GM21717 (cell line): ENCODE results near the gene B4GALT1.

Source experiments
- ATAC-seq: cut with Tn5 transposase; IDR thresholded peaks from one replicate; pipeline ENCODE4 v1.9.1; 2021; ENCODE audit warnings: mild to moderate bottlenecking, moderate library complexity; ENCODE audit not compliant: unreplicated experiment

The B4GALT1 gene

DNA sequence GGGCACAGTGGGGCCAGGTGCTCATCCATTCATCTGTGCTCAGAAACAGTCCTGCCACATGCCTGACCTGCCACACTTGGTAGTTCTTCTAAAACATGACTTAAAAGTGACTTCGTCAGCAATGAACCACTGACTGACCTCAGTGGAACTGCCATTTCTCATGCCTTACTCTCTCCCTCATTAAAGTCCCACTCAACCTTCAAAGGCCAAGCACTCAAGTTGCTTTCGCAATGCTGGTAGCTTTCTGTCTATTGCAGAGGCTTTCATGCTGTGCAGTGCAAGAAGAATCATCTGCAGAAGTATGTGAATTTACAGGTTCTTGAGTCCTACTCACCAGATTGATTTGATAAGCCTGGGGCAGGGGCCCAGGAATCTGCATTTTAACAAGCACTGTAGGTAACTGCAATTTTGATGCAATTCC lies 23.9 kb downstream of the B4GALT1 start:
- ATAC-seq: no peak

DNA sequence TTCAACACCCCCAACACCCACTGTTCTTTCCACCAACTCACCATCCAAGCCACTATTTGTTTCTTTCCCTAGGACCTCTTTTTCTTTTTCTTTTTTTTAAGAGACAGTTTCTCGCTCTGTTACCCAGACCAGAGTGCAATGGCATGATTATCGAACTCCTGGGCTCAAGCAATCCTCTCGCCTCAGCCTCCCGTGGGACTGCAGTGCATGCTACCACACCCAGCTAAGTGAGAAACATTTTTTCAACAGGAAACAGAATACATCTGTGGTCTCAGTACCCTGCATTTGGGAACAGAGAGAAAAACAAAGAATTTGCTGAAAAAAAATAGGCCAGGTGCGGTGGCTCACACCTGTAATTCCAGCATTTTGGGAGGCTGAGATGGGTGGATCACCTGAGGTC lies 24.6 kb downstream of the B4GALT1 start:
- no peak for ATAC-seq

DNA sequence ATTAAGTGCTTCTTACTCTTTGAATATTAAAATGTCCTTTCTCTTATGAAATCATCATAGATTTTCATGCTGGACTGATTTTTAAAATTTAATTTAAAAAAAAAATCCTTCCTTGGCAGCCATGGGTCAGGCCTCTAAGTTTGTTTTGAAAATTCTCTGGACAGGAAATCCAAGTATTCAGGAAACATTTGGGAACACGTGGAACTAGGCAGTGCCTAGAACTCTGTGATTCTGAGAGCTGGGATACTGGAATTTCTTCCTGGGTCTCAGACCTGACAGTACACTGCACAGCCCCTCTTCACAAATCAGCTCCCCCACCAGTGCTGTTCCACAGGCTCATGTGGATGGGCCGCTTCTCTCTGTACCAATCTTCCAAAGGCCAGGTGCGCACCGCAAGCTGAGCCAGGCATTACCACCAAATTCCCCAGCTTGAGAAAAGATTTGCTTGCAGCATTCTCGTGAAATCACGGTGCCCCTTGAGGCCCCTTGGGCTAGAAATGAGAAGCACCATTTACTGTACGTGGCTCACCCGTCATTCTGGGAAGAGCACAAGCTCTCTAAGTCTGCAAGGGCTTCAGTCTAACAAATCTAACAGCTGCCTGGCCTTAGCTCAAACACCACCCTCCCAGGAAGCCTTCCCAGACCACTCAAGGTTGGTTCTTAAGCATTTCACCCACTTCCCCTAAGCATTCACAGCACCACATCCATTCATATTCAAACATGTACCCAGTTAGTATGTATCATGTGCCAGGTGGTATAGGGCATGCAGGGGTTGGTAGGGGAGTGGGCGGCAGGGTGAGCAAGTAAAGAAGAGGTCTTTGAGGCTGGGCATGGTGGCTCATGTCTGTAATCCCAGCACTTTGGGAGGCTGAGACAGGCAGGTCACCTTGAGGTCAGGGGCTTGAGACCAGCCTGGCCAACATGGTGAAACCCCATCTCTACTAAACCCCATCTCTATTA lies 26.5 kb downstream of the B4GALT1 start:
- ATAC-seq: peak; percentile 29

DNA sequence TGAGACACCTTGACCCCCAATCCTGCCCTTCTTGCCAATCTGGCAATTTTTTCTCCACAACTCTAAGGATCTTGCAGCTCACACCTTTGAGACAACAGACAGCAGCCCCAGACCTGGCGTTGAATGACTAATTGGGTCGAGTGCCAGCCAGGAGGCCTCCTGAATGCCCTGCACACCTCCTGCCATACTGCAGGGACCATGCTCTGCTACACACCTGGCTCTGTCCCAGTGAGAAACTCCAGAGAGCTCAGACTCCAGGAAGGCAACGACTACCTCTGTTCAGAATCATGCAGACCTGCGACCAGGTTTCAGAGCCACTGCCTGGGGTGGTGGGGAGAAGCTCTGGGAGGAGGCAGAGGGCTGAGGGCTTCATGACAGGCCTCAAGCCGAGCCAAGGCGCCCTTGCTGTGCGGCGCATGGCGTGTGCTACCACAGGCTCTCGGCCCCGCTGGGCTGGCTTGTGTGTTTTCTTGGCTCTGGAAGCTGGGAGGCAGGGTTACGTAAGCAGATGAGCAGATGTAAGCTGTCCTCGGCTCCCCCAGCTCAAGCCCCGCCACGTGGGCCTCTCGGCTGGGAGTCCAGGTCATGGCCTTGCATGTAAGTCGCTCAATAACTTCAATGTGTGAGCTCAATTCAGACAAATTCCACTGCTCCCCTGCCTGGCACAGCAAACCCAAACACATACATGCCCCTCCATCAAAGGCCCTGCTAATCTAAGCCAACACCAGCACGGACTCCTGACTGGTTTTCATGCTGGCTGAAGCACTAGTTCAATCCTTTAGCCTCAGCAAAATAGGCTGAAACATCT lies 27.5 kb downstream of the B4GALT1 start:
- ATAC-seq: no peak

DNA sequence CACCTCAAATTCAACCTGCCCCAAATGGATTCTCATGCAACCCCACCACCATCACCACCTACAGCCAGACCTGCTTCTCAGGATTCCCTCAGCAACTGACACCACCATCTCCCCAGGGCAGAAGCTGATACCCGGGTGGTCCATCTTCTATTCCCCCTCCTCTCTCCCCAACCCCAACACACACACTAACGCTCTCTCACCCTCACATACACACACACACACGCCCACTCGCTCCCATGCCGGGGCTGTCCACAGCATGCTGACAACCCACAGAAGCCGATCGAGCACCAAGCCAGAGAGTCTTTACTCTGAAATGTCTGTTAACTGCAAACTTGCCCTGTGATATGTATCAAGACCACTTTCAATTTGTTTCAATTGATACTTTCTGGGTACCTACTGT lies 28.4 kb downstream of the B4GALT1 start:
- no peak for ATAC-seq

DNA sequence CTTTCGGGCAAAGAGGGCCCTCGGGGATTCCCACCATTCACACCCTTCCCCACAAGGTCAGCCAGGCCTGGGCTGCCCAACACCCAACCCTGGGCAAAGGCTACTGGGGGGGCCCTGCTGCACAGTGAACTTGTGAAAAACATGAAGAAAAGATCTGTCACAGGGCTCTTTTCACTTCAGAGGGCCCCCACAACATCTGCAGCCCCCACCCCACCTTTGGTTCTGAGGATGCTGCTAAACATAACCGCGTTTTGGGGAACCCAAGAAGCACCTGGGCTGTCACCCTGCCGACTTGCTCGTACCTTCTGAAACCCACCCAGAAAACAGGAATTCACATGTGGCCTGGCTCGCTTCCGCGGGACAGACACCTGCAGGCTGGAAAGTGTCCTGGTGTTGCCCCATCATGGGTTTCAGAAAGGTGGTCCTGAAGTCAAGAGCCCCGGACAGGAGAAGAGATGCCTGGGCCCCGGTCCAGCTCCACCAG lies 29.3 kb downstream of the B4GALT1 start:
- ATAC-seq: no peak

DNA sequence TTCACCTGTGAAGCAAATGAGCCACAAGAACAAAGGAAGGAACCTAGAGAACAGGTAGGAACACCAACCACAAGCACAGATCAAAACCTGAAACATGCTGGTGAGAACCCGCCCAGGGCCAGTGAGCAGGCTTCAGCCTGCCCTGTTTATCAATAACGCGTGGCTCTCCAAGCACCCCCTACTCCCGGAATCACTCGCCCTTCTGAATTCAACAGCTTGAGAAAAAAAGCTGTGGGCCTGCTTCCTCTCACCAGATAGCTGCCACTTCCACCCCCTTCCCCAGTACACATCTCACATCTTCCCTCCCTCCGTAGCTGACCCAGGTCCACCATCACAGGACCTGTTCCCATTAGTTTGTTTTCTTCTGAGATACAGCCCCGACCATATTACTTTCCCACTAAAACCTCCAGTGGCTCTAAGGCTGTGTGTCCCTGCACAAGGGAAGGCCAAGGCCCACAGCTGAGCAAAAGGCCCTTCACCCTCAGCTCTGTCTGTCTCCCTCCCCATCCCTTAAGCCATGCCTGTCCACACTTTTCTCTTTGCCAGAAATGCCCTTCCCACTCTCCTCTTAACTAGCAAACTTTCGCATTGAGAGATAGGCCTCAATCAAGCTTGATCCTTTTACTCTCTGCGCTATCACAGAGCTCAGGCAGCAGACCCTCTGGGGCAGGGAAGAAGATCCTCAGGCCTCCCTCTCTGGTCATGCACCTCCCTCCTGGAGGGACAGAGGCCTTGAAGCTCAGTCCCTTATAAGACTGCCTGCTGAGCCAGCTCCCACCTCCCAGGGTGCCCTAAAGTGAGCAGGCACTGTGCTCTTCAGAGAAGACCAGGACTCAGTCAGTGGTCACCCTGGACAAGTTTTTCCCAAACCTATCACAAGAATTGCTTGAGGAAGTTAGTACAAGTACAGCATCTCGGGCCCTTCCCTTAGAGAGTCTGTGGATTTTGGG lies 30.1 kb downstream of the B4GALT1 start:
- ATAC-seq: no peak

DNA sequence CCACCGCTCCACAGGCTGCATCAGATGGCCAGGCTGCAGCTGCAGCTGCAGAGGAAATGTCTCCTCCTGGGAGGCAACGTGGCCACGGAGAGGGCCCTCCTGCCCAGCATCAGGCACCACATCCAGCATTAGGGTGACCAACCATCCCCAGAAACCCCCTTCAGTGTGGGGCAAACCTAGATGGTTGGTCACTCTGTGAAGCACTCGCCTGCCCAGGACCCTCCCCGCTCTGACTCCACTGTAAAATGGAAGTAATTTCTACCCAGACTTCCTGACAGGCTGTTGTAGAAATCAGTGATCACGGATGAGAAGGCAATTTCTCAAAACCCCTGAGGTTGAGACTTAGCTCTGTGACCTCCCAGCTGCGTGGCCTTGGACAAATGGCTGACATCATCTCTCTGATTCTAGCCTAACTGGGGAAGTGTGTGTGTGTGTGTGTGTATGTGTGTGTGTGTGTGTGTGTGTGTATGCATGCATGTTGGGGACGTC lies 31.6 kb downstream of the B4GALT1 start:
- no peak for ATAC-seq

DNA sequence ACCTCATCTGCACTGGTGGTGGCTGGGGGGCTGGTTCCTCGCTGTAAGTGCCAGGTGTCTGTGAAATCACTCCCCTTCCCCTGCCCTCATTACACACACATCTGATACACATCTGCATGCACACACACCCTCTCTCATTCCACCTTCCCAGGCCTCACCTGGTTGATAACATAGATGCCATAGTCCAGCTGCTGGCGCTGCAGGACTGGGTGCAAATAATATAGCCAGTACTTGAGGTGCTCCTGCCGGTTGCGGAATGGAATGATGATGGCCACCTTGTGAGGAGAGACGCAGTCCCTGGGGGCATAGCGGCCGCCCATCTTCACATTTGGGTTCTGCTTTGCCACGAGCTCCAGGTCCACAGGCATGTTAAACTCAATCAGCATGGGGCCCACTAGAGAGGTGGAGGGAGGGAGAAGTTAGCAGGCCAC lies 32.1 kb downstream of the B4GALT1 start:
- no peak for ATAC-seq

DNA sequence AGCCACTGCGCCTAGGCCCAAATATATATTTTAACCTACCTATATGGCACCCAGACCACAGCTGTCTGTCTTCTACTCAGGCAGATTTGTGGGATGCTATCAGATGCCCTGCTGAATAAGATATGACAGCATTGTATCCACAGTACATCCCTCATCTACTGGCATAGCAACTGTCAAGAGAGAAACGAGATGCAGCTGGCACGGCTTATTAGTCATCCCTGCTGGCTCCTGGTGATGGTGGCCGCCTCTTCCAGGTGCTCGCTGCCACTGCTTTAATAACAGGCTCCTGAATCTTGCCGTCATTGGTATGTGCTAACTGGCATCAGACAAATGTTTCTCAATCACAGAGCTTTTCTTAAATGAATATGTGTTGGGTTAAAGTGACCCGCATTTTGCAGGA lies 34.0 kb downstream of the B4GALT1 start:
- ATAC-seq: no peak

DNA sequence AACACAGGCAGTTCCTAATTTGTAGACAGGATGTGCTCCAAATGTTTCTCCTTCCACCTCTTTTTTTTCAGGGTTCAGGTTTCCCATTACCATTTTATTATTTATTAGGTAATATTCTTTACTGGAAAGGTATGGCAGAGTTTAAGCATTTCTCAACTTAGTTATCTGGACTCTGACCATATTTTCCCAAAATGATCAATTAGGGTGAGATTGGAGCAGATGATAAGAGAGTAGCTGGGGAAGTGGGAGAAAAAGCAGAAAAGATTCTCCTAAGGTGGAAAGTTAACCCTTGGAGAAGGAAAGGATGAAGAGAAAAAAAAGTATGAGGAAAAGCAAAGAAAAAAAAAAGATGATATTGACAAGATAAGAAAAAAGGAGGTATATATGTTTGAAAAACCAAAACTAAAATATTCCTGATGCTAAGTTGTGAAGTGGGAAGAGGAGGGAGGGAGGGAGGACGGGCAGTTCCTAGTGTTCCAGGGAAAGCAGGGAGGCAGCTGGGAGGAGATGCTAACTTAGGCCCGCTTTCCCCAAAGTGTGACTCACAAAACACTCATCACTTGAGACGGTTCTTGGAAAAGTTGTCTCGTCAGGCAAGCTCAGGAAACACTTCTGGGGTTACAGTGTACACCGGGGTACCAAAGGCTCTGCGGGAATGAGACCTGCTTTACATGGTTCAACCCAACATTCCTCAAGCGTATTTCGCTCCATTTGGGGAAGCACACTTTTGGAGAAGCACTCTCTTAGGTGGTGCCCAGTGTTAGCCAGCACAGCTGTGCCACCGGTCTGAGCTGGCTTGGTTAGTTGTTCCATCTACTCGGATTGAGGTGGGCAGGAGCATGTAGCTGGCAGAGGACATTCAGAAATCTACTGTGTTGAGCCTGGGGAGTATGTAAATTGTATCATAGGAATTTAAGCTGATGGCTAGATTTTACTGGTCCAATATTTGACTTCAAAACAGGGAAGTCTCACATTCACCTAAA lies 35.1 kb downstream of the B4GALT1 start:
- no peak for ATAC-seq

DNA sequence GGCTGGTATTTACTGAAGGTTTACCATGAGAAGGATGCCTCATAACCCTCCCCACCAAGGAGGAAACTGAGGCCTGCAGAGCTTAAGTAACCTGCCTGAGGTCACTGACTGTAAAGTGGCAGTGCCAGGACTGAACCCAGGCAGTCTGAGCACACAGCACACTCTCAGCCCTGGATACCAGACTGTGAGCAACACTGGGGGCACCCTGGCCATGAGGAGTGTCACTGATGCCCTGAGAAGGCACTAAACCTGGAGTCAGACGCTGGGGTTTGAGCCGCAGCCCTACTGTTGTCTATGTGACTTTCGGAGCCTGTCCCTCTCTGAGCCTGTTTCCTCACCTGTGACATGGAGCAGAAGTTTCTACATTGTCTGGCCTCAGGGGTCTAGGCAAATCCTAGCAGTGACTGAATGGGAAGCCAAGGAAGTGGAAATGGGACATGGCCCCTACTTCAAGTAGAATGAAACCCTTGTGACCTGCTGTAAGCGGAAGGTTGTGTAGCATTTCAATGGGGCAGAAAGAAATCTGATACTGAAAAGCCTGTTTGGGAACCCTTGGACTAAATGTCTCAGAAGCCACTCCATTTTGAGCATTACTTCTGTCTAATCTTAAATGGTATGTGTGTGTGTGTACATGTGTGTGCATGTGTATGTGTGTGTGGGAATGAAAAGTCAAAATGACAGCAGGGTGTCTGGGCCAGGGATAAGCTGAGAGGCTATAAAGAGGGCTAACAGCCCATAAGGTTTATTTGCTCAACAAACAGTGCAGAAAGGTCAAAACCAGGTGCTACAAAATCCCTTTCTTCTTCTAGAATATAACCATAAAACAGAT lies 36.0 kb downstream of the B4GALT1 start:
- ATAC-seq: peak; percentile 2

DNA sequence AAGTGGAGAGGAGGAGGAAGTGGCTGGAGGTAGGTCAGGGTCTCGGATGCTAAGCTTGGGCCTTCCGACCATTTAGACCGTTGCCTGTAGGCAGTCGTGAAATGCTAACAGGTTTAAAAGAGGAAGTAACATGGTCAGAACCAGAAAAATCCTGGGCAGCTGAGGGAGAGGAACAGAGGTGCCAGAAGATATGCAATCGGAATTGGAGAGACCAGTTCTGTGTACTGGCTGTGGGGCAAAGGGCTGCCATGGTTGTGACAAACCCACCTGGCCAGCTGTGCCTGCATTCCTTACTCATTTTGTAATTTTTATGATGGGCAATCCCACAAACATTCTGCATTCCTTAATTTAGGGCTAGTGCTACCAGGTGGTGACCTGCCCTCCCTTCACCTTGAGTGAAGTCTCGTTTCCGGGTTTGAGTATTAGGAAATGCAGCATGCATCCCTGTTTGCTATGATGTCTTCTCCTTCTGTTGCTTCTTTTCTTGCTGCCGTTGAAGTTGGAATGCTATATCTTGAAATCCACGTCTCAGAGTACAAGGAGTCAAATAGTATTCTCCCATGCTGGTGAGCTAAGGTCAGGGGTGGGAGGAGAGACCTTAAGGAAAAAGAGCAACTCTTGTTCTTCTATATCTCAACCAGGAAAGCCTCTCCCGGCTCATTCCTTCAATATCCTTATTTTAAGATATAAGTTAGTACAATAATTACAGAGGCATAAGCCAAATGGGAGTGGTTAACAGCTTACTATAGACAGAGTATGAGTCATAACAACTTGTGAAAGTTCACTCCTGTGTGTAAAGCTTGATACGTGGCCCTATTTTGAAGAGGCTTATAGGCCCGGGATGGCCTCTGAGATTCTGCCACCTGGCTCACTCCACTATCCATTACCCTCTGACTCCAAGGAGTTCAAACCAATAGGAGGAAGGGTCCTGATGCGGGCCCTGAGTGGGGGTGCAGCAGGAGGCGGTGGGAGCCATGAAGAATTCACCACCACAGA lies 37.0 kb downstream of the B4GALT1 start:
- peak; percentile 80 for ATAC-seq

DNA sequence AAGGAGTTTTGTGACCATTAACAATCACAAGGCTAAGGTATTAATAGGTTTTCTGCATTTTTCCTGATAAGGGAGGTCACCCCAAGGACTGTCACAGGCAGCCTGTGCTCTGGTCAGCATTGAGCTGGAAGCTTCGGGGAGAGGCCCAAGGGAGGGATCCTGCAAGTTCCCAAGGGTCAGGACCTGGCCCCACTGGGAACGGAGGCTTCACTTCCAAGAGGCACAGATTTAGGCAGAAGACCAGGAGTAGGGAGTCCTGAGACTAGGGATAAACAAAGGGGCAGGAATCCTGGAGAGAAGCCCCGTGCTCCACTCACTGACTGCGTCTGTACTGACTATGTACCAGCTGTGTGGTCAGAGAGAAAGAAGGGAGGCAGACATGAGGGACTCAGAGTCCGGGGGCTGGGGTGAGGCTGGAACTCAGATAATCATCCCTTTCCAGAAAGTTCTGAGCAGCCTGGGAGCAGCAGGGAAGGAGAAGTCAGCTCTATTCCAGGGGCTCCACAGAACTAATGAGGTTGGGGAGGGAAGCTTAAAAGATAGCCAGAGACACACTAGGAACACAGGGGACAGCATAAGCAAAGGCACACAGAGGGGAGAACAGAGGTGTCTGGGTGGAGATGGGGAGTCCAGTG lies 37.8 kb downstream of the B4GALT1 start:
- no peak for ATAC-seq

DNA sequence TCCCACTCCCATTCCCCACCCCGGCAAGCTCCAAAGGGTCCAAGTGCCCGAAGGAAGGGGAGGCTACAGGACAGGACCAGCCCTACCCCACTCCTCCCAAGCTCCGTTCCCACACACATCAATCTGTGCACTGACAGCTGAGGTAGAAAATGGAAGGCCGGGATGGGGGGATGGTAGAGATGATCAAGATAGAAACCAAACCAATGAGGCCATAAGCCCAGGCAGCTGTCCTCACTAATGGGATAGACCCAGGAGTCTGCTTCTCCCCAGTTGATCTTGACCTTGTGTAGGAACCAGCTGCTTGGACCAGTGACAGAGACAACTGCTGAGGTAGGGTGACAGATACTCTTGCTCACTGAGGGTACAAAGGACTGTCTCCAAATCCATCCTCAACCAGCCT lies 38.6 kb downstream of the B4GALT1 start:
- no peak for ATAC-seq

DNA sequence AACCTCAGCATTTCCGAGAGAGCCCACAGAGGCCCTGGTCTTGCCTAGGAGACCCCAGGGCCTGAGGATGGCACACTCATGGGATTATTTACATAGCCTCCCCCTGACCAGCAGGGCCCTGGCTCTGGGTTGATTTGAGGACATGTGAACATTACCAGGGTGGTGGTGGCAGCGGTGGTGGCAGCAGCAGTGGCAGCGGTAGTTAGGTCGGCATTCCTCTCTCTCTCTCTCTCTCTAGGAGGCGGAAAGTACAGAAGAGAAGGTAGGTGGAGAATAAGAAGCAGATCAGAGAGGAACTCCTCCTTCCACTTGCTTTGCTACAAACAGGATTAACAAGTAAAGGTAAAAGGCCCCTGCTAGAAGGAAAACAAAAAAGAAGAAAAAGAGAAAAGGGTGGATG lies 39.3 kb downstream of the B4GALT1 start:
- no peak for ATAC-seq
